ENCODE measurements around the gene RHBDL3.
A peak's percentile ranks its signal among the peaks of the same experiment; 100 is the strongest.

Gene RHBDL3

DNA sequence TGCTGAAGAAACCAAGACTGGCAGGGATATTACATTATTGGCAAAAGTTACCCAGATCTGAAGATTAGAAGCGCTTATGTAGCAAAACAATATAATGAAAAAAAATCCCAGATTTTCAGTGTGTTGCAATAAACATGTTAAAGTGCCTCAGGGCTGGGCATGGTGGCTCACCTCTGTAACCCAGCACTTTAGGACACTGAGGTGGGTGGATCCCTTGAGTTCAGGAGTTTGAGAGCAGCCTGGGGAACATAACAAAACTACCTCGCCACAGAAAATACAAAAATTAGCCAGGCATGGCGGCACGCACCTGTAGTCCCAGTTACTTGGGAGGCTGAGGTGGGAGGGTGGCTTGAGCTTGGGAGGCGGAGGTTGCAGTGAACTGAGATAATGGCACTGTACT lies 91.1 kb downstream of the RHBDL3 start:
- Histone ChIP-seq H3K4ac (ENCODE audit: low read depth, low read length) (peak overlapping the region; percentile 7), H3K79me1 (ENCODE audit: low read length) (no peaks in the 10 kb centered on the region), H2AFZ (ENCODE audit: insufficient read depth, low read length, poor library complexity) (no peak overlapping the region), H2BK5ac (ENCODE audit: low read depth, low read length, poor library complexity) (no peak overlapping the region), H3K23ac (ENCODE audit: low read length) (no peak overlapping the region), H4K8ac (ENCODE audit: low read depth, low read length) (no peak overlapping the region), H3K36me3 (ENCODE audit: control insufficient read depth in 1 of 2, insufficient read depth in 2 of 2, low read length in 2 of 2) (peaks cover 48 to 50% of the 10 kb centered on the region in 2 experiments), H2BK120ac (ENCODE audit: insufficient read depth, low read length, poor library complexity) (no peak overlapping the region), H3K4me1 (ENCODE audit: control insufficient read depth in 1 of 2, insufficient read depth in 2 of 2, low read length in 2 of 2) (peaks cover 0 to 4% of the 10 kb centered on the region in 2 experiments), H3K27ac (ENCODE audit: low read depth, low read length) (no peak overlapping the region), H3K4me3 (ENCODE audit: low read depth, low read length) (no peak overlapping the region), H3K79me2 (ENCODE audit: control insufficient read depth, insufficient read depth, low read length, poor library complexity) (peaks cover 22% of the 10 kb centered on the region), H4K91ac (ENCODE audit: low read depth, low read length) (no peak overlapping the region), H3K4me2 (ENCODE audit: low read length) (no peak overlapping the region), H2BK12ac (ENCODE audit: low read length) (no peak overlapping the region), H3K14ac (ENCODE audit: low read length) (no peak overlapping the region), H3K27me3 (ENCODE audit: insufficient read depth, low read length) (no peaks in the 10 kb centered on the region), H2AK5ac (ENCODE audit: low read length) (no peak overlapping the region), H3K9ac (ENCODE audit: low read length) (no peak overlapping the region), H4K12ac (ENCODE audit: low read depth, low read length) (no peak overlapping the region), H3K18ac (ENCODE audit: low read length) (no peak overlapping the region), H3K9me3 (ENCODE audit: insufficient read depth, low read depth, low read length) (no peaks in the 10 kb centered on the region)
- WGBS (ENCODE audit: extremely low coverage, insufficient coverage, insufficient read length), result no CpG with 5 or more reads among the region's 5 CpGs
- peak; percentile 33 to 71 for DNase-seq

DNA sequence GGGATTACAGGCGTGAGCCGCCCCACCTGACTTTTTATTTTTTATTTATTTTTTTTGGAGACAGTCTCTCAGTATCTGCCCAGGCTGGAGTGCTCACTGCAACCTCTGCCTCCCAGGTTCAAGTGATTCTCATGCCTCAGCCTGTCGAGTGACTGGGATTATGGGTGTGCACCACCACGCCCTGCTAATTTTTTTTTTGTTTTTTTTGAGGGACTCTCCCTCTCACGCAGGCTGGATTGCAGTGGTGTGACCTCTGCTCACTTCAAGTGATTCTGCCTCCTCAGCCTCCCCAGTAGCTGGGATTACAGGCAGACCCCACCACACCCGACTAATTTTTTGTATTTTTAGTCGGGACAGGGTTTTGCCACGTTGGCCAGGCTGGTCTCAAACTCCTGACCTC lies 92.0 kb downstream of the RHBDL3 start:
- H3K4me2 ChIP-seq (ENCODE audit: low read length), result no peak overlapping the region
- no peak overlapping the region for H3K18ac ChIP-seq (ENCODE audit: low read length)
- no CpG with 5 or more reads among the region's 8 CpGs for WGBS (ENCODE audit: extremely low coverage, insufficient coverage, insufficient read length)
- H2BK12ac ChIP-seq (ENCODE audit: low read length), result no peak overlapping the region
- H3K36me3 ChIP-seq (ENCODE audit: control insufficient read depth in 1 of 2, insufficient read depth in 2 of 2, low read length in 2 of 2), result peaks cover 49 to 50% of the 10 kb centered on the region in 2 experiments
- no peaks in the 10 kb centered on the region for H3K9me3 ChIP-seq (ENCODE audit: insufficient read depth, low read depth, low read length)
- H3K27me3 ChIP-seq (ENCODE audit: insufficient read depth, low read length), result no peaks in the 10 kb centered on the region
- H3K4me3 ChIP-seq (ENCODE audit: low read depth, low read length), result no peak overlapping the region
- H4K8ac ChIP-seq (ENCODE audit: low read depth, low read length), result no peak overlapping the region
- no peak overlapping the region for H3K14ac ChIP-seq (ENCODE audit: low read length)
- no peak overlapping the region for H3K23ac ChIP-seq (ENCODE audit: low read length)
- peaks cover 17% of the 10 kb centered on the region for H3K79me2 ChIP-seq (ENCODE audit: control insufficient read depth, insufficient read depth, low read length, poor library complexity)
- no peak overlapping the region for H4K12ac ChIP-seq (ENCODE audit: low read depth, low read length)
- H3K4ac ChIP-seq (ENCODE audit: low read depth, low read length), result no peak overlapping the region
- no peak overlapping the region for H2BK120ac ChIP-seq (ENCODE audit: insufficient read depth, low read length, poor library complexity)
- H2AK5ac ChIP-seq (ENCODE audit: low read length), result no peak overlapping the region
- H3K27ac ChIP-seq (ENCODE audit: low read depth, low read length), result no peak overlapping the region
- no peaks in the 10 kb centered on the region for H3K79me1 ChIP-seq (ENCODE audit: low read length)
- H4K91ac ChIP-seq (ENCODE audit: low read depth, low read length), result no peak overlapping the region
- H3K9ac ChIP-seq (ENCODE audit: low read length), result no peak overlapping the region
- no peak for DNase-seq
- no peak overlapping the region for H2BK5ac ChIP-seq (ENCODE audit: low read depth, low read length, poor library complexity)
- peaks cover 0 to 3% of the 10 kb centered on the region in 2 experiments for H3K4me1 ChIP-seq (ENCODE audit: control insufficient read depth in 1 of 2, insufficient read depth in 2 of 2, low read length in 2 of 2)
- H2AFZ ChIP-seq (ENCODE audit: insufficient read depth, low read length, poor library complexity), result no peak overlapping the region

DNA sequence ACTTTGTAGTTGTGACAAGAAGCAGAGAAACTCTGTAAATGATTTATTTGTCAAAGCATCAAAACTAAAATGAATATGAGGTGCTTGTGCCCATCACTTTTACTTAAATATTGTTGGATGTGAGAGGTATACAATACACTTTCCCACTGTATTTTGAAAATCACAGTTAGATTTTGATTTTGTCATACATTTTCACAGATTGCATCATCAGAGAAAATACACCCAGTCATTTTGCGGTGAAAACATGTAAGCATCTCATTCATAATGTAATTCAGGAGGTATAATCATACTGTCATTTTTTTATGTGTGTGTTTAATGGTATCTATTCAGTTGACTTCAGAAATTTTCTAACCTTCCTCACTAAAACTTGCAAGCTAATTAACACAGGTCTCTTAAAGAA lies 95.6 kb downstream of the RHBDL3 start:
- H3K36me3 ChIP-seq (ENCODE audit: control insufficient read depth in 1 of 2, insufficient read depth in 2 of 2, low read length in 2 of 2), result peaks cover 46 to 53% of the 10 kb centered on the region in 2 experiments
- H2BK12ac ChIP-seq (ENCODE audit: low read length), result no peak overlapping the region
- H3K79me1 ChIP-seq (ENCODE audit: low read length), result no peaks in the 10 kb centered on the region
- H2BK5ac ChIP-seq (ENCODE audit: low read depth, low read length, poor library complexity), result no peak overlapping the region
- H2AK5ac ChIP-seq (ENCODE audit: low read length), result no peak overlapping the region
- no CpG with 5 or more reads among the region's 1 CpG for WGBS (ENCODE audit: extremely low coverage, insufficient coverage, insufficient read length)
- H3K27ac ChIP-seq (ENCODE audit: low read depth, low read length), result no peak overlapping the region
- H3K9ac ChIP-seq (ENCODE audit: low read length), result no peak overlapping the region
- H3K9me3 ChIP-seq (ENCODE audit: insufficient read depth, low read depth, low read length), result no peaks in the 10 kb centered on the region
- H3K4me1 ChIP-seq (ENCODE audit: control insufficient read depth in 1 of 2, insufficient read depth in 2 of 2, low read length in 2 of 2), result no peaks in the 10 kb centered on the region
- H4K8ac ChIP-seq (ENCODE audit: low read depth, low read length), result no peak overlapping the region
- no peak overlapping the region for H3K18ac ChIP-seq (ENCODE audit: low read length)
- no peak overlapping the region for H4K91ac ChIP-seq (ENCODE audit: low read depth, low read length)
- no peaks in the 10 kb centered on the region for H3K27me3 ChIP-seq (ENCODE audit: insufficient read depth, low read length)
- H3K79me2 ChIP-seq (ENCODE audit: control insufficient read depth, insufficient read depth, low read length, poor library complexity), result peaks cover 4% of the 10 kb centered on the region
- no peak overlapping the region for H2BK120ac ChIP-seq (ENCODE audit: insufficient read depth, low read length, poor library complexity)
- no peak overlapping the region for H3K4ac ChIP-seq (ENCODE audit: low read depth, low read length)
- DNase-seq, result no peak
- H3K4me3 ChIP-seq (ENCODE audit: low read depth, low read length), result no peak overlapping the region
- H3K4me2 ChIP-seq (ENCODE audit: low read length), result no peak overlapping the region
- no peak overlapping the region for H4K12ac ChIP-seq (ENCODE audit: low read depth, low read length)
- H3K14ac ChIP-seq (ENCODE audit: low read length), result no peak overlapping the region
- no peak overlapping the region for H3K23ac ChIP-seq (ENCODE audit: low read length)
- H2AFZ ChIP-seq (ENCODE audit: insufficient read depth, low read length, poor library complexity), result no peak overlapping the region

DNA sequence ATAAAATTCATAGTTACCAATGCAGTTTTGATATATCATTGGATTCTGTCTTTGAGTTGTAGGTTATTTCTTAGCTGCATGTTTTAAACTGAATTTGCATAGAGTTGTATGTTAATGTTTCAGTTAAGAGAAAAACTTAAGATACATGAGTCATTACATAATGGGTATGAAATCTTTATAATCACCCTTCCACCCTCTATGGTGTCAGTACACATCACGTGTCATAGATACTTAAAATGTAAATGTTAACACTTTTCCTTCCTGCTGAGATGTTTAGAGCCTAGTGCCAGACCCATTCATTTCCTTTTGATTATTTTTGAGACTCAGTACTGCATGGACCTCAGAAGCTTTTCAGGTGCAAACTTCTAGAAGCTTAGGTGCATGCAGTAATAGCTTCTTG lies 104.8 kb downstream of the RHBDL3 start:
- DNase-seq, result no peak
- H4K91ac ChIP-seq (ENCODE audit: low read depth, low read length), result no peak overlapping the region
- H3K18ac ChIP-seq (ENCODE audit: low read length), result no peak overlapping the region
- H2BK120ac ChIP-seq (ENCODE audit: insufficient read depth, low read length, poor library complexity), result no peak overlapping the region
- H2AFZ ChIP-seq (ENCODE audit: insufficient read depth, low read length, poor library complexity), result no peak overlapping the region
- WGBS (ENCODE audit: extremely low coverage, insufficient coverage, insufficient read length), result no CpG with 5 or more reads among the region's 1 CpG
- no peak overlapping the region for H3K23ac ChIP-seq (ENCODE audit: low read length)
- no peak overlapping the region for H2AK5ac ChIP-seq (ENCODE audit: low read length)
- no peaks in the 10 kb centered on the region for H3K9me3 ChIP-seq (ENCODE audit: insufficient read depth, low read depth, low read length)
- H3K4me1 ChIP-seq (ENCODE audit: control insufficient read depth in 1 of 2, insufficient read depth in 2 of 2, low read length in 2 of 2), result no peaks in the 10 kb centered on the region
- H2BK12ac ChIP-seq (ENCODE audit: low read length), result no peak overlapping the region
- no peak overlapping the region for H3K4ac ChIP-seq (ENCODE audit: low read depth, low read length)
- H3K27me3 ChIP-seq (ENCODE audit: insufficient read depth, low read length), result no peaks in the 10 kb centered on the region
- no peak overlapping the region for H3K9ac ChIP-seq (ENCODE audit: low read length)
- H3K79me1 ChIP-seq (ENCODE audit: low read length), result no peaks in the 10 kb centered on the region
- no peak overlapping the region for H3K4me2 ChIP-seq (ENCODE audit: low read length)
- H3K36me3 ChIP-seq (ENCODE audit: control insufficient read depth in 1 of 2, insufficient read depth in 2 of 2, low read length in 2 of 2), result peaks cover 26 to 44% of the 10 kb centered on the region in 2 experiments
- no peak overlapping the region for H3K27ac ChIP-seq (ENCODE audit: low read depth, low read length)
- H2BK5ac ChIP-seq (ENCODE audit: low read depth, low read length, poor library complexity), result no peak overlapping the region
- H4K12ac ChIP-seq (ENCODE audit: low read depth, low read length), result no peak overlapping the region
- H4K8ac ChIP-seq (ENCODE audit: low read depth, low read length), result no peak overlapping the region
- peaks cover 2% of the 10 kb centered on the region for H3K79me2 ChIP-seq (ENCODE audit: control insufficient read depth, insufficient read depth, low read length, poor library complexity)
- H3K14ac ChIP-seq (ENCODE audit: low read length), result no peak overlapping the region
- H3K4me3 ChIP-seq (ENCODE audit: low read depth, low read length), result no peak overlapping the region

All from trophoblast cell (in vitro differentiated cells and primary cell).